Measurements from ENCODE around the gene BASP1. TPM values are rescaled to one million over a fixed set of nuclear protein-coding genes. Genes with fewer than 3 reads are reported as not detected.

BASP1 gene
- total RNA-seq, 2 experiments from 2014 or later = 0.70 to 0.93 TPM

GRCh38 chr5:17230808-17231525 lies 13.5 kb downstream of the BASP1 start:
- ChIA-PET POLR2A (no interaction called here), CTCF (no interaction called here)
- H3K27ac Mint-ChIP-seq = no peak overlapping the region
- peaks cover 0 to 4% of the 10 kb centered on the region in 2 experiments for H3K9me3 ChIP-seq (ENCODE audit: control insufficient read depth in 1 of 2, insufficient read depth in 1 of 2, low read length in 2 of 2)
- H3K4me1 Mint-ChIP-seq (ENCODE audit: low read depth) = no peaks in the 10 kb centered on the region
- H3K4me3 Mint-ChIP-seq = no peak overlapping the region
- DNase-seq = no peak
- no peaks in the 10 kb centered on the region for H3K4me1 ChIP-seq (ENCODE audit: insufficient read depth, low read length)
- no peaks in the 10 kb centered on the region for H3K9me3 Mint-ChIP-seq
- no peak for ATAC-seq (ENCODE audit: poor library complexity)
- H3K27me3 ChIP-seq (ENCODE audit: control insufficient read depth in 1 of 2, insufficient read depth in 2 of 2, low read length in 2 of 2) = no peaks in the 10 kb centered on the region
- H3K27ac ChIP-seq (ENCODE audit: low read depth in 1 of 2, low read length in 2 of 2) = no peak overlapping the region
- H3K36me3 ChIP-seq (ENCODE audit: insufficient read depth, low read length) = no peaks in the 10 kb centered on the region
- H3K4me3 ChIP-seq (ENCODE audit: low read length) = no peak overlapping the region
- no peaks in the 10 kb centered on the region for H3K36me3 Mint-ChIP-seq (ENCODE audit: low read depth)
- intact Hi-C loops (cut with DNase I, micrococcal nuclease) = no loop called here
- TF ChIP-seq CTCF (IDR thresholded peaks at IDR 0.05) = no peak
- peaks cover 19% of the 10 kb centered on the region for H3K27me3 Mint-ChIP-seq

- peaks cover 19% of the 10 kb centered on the region for H3K27me3 Mint-ChIP-seq
- no peak overlapping the region for H3K27ac ChIP-seq (ENCODE audit: low read depth in 1 of 2, low read length in 2 of 2)
- TF ChIP-seq CTCF (IDR thresholded peaks at IDR 0.05) = no peak
- H3K36me3 Mint-ChIP-seq (ENCODE audit: low read depth) = no peaks in the 10 kb centered on the region
- no peaks in the 10 kb centered on the region for H3K27me3 ChIP-seq (ENCODE audit: control insufficient read depth in 1 of 2, insufficient read depth in 2 of 2, low read length in 2 of 2)
- no peak for ATAC-seq (ENCODE audit: poor library complexity)
- ChIA-PET CTCF (no interaction called here), POLR2A (no interaction called here)
- H3K4me1 ChIP-seq (ENCODE audit: insufficient read depth, low read length) = no peaks in the 10 kb centered on the region
- DNase-seq = no peak
- H3K4me3 Mint-ChIP-seq = no peak overlapping the region
- H3K27ac Mint-ChIP-seq = no peak overlapping the region
- H3K9me3 ChIP-seq (ENCODE audit: control insufficient read depth in 1 of 2, insufficient read depth in 1 of 2, low read length in 2 of 2) = peaks cover 0 to 4% of the 10 kb centered on the region in 2 experiments
- no peak overlapping the region for H3K4me3 ChIP-seq (ENCODE audit: low read length)
- H3K36me3 ChIP-seq (ENCODE audit: insufficient read depth, low read length) = no peaks in the 10 kb centered on the region
- intact Hi-C loops (cut with DNase I, micrococcal nuclease) = no loop called here
- H3K4me1 Mint-ChIP-seq (ENCODE audit: low read depth) = no peaks in the 10 kb centered on the region
- H3K9me3 Mint-ChIP-seq = no peaks in the 10 kb centered on the region
Measured at GRCh38 chr5:17232405-17232804, 15.0 kb downstream of the BASP1 start.

GRCh38 chr5:17233488-17233887 lies 16.1 kb downstream of the BASP1 start:
- DNase-seq (no peak), ATAC-seq (ENCODE audit: poor library complexity) (no peak)
- Histone ChIP-seq H3K4me3 (ENCODE audit: low read length) (no peak overlapping the region), H3K27me3 (ENCODE audit: control insufficient read depth in 1 of 2, insufficient read depth in 2 of 2, low read length in 2 of 2) (no peaks in the 10 kb centered on the region), H3K27ac (ENCODE audit: low read depth in 1 of 2, low read length in 2 of 2) (no peak overlapping the region), H3K9me3 (ENCODE audit: control insufficient read depth in 1 of 2, insufficient read depth in 1 of 2, low read length in 2 of 2) (peaks cover 0 to 4% of the 10 kb centered on the region in 2 experiments), H3K4me1 (ENCODE audit: insufficient read depth, low read length) (no peaks in the 10 kb centered on the region), H3K36me3 (ENCODE audit: insufficient read depth, low read length) (no peaks in the 10 kb centered on the region)
- H3K36me3 Mint-ChIP-seq (ENCODE audit: low read depth) = no peaks in the 10 kb centered on the region
- H3K27ac Mint-ChIP-seq = no peak overlapping the region
- H3K4me1 Mint-ChIP-seq (ENCODE audit: low read depth) = no peaks in the 10 kb centered on the region
- H3K4me3 Mint-ChIP-seq = no peak overlapping the region
- intact Hi-C loops (cut with DNase I, micrococcal nuclease) = no loop called here
- TF ChIP-seq CTCF (IDR thresholded peaks at IDR 0.05) = no peak
- peaks cover 14% of the 10 kb centered on the region for H3K27me3 Mint-ChIP-seq
- H3K9me3 Mint-ChIP-seq = no peaks in the 10 kb centered on the region
- POLR2A ChIA-PET = no interaction called here
- CTCF ChIA-PET = no interaction called here

Measured in CD4-positive, alpha-beta T cell (primary cell).